NOMO-1 (cell line): ENCODE measurements around the gene MYO1G.
"Not testable (repeated sequence)": the region's sequence is repeated elsewhere in the genome, so short reads cannot be mapped to it uniquely, and the experiment has no call there.

Experiments
- DNase-seq, 2 experiments: peaks; one replicate each; lab custom pipeline; 2025; ENCODE audit not compliant: unreplicated experiment in 2 of 2; lab: John Stamatoyannopoulos, UW

MYO1G gene

DNA sequence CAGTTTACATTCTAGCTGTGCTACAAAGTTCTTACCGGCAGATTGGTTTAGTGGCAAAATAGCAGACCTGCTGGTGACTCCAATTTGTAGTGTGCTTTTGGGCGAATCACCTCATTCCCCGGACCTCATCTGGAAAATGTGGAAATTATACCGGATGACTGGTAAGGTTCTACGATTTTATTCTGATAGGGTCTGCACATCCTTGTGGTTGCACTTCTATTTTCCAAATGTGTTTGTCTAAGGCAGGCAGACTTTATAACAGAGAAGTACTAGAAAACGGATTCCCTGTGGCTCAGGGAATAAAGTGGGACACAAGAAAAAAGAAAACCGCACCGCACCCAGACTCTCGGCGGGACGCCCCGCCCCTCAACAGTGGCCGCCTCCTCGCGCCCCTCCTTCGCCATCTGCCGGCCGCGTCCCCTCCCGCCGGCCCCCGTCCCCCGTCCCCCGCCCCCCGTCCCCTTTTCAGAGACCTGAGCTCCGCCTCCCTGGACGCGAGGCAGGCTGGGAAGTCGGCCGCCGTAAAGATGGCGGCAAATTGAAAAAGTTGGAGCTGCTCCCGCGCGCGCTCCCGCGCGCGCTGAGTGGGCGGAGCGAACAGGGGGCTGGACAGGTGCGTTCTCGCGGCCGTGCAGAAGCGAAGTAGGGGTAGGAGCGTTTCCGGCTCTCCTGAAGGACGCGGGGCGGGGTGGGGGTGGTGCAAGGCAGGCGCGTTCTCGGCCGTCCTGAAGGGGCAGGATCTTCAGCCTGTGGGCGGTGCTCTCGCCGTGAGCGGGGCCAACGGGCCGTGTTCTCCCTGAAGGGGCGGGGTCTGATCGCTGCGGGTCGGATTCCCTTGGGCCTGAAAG lies 20.7 kb upstream of the MYO1G start:
- peak; percentile 98 for DNase-seq

- DNase-seq = no peak
Observed at GRCh38 chr7:44998153-44998871, 19.5 kb upstream of the MYO1G start.

DNA sequence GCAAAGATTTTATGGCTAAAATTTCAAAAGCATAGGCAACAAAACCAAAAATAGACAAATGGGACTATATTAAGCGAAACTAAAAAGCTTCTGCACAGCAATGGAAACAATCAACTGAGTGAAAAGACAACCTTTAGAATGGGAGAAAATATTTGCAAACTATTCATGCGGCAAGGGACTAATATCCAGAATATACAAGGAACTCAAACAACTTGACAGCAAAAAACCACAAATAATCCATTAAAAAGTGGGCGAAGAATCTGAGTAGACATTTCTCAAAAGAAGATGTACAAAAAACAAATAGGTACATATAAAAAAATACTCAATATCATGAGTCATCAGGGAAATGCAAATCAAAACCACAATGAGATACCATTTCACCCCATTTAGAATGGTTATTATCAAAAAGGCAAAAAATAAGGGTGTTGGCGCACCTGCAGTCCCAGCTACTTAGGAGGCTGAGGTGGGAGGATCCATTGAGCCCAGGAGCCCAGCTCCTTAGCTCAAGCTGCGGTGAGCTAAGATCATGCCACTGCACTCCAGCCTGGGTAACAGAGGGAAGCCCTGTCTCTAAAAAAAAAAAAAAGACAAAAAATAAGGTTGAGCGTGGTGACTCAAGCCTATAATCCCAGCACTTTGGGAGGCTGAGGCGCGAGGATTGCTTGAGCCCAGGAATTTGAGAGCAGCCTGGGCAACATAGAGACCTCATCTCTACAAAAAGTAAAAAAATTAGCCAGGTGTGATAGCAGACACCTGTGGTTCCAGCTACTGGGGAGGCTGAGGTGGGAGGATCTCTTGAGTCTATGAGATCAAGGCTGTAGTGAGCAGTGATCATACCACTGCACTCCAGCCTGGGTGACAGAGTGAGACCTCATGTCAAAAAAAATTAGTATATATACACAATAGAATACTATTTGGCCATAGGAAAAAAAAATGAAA lies 17.0 kb upstream of the MYO1G start:
- no peak for DNase-seq

DNA sequence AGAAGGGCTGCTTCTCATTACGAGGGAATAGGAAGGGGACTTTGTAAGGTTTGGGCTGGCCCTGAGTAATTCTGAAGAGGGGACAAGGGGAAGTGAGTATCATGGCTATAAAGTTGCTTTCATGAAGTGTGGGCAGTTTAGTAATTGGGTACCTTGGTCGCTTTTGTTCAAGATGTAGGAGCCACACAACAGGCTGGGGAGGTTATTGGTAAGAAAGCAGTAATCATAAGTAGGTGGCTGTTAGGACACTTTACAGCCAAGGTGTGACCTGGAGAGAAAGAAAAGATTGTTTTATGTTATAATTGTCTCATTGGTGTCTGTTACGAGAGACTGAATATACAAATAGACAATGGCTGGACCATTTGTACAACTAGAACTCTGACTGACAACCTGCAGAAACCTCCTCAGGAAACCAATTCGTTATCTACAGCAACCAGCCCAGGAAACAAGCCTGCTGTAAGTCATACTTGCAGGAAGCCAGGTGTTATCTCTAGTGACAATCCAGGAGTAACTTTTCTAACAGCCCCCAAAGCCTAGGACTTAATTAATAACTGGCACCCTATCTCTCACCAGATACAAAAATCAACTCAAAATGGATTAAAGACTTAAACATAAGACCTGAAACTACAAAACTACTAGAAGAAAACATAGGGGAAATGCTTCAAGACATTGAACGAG lies 16.2 kb upstream of the MYO1G start:
- DNase-seq = no peak

DNA sequence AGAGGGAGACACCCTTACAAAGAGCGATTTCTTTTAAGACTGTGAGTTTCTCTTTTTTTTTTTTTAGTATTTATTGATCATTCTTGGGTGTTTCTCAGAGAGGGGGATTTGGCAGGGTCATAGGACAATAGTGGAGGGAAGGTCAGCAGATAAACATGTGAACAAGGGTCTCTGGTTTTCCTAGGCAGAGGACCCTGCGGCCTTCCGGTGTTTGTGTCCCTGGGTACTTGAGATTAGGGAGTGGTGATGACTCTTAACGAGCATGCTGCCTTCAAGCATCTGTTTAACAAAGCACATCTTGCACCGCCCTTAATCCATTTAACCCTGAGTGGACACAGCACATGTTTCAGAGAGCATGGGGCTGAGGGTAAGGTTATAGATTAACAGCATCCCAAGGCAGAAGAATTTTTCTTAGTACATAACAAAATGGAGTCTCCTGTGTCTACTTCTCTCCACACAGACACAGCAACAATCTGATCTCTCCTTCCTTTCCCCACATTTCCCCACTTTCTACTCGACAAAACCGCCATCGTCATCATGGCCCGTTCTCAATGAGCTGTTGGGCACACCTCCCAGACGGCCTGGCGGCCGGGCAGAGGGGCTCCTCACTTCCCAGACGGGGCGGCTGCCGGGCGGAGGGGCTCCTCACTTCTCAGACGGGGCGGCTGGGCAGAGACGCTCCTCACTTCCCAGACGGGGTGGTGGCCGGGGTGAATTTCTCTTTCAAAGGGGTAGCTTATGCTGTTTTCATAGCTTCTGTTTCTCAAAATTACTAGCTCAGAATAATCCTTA lies 13.4 kb upstream of the MYO1G start:
- DNase-seq = not testable (repeated sequence)

DNA sequence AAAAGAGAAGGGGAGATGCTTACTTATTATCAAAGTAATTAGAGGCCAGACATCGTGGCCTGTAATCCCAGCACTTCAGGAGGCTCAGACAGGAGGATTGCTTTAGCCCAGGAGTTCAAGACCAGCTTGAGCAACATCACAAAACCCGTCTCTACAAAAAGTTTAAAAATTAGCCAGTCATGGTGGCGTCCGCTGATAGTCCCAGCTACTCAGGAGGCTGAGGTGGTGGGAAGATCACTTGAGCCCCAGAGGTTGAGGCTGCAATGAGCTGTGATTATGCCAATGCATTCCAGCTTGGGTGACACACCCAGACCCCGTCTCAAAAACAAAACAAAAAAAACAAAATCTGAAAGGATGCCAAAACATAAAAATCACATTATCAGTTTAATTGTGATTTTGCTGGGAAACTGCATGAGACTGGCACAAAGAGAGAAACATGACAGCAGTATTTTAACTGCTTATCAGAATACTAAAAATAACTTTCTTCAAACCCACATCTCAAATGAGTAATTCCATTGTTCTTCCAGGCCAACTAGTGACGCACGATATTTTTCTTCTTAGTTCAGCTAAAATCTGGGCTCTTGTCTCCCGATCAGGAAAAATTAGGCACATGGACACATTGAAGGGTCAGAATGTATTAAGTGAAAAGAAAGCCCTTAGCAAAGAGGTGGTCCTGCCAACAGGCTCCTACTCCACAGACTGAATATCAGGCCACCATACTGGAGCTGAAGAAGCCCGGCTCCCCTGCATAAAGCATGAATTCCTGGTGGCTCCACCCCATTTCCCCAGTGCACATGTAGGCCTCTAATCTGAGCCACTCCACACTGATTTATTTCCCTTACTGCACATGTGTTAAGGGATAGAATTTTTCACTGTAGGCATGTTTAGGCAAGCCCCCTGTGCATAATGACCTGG lies 11.6 kb upstream of the MYO1G start:
- DNase-seq = no peak

GRCh38 chr7:44989132-44989531 lies 10.3 kb upstream of the MYO1G start:
- DNase-seq = no peak

GRCh38 chr7:44988701-44989100 lies 9.9 kb upstream of the MYO1G start:
- DNase-seq = no peak

GRCh38 chr7:44987996-44988395 lies 9.2 kb upstream of the MYO1G start:
- DNase-seq = no peak

GRCh38 chr7:44987457-44987856 lies 8.6 kb upstream of the MYO1G start:
- no peak for DNase-seq

- DNase-seq = peak; percentile 90 to 97
Observed at GRCh38 chr7:44986218-44987053, 7.6 kb upstream of the MYO1G start.

- no peak for DNase-seq
Observed at GRCh38 chr7:44985900-44986217, 7.0 kb upstream of the MYO1G start.

GRCh38 chr7:44985033-44985695 lies 6.3 kb upstream of the MYO1G start:
- no peak for DNase-seq

GRCh38 chr7:44984478-44984758 lies 5.6 kb upstream of the MYO1G start:
- DNase-seq = no peak

DNA sequence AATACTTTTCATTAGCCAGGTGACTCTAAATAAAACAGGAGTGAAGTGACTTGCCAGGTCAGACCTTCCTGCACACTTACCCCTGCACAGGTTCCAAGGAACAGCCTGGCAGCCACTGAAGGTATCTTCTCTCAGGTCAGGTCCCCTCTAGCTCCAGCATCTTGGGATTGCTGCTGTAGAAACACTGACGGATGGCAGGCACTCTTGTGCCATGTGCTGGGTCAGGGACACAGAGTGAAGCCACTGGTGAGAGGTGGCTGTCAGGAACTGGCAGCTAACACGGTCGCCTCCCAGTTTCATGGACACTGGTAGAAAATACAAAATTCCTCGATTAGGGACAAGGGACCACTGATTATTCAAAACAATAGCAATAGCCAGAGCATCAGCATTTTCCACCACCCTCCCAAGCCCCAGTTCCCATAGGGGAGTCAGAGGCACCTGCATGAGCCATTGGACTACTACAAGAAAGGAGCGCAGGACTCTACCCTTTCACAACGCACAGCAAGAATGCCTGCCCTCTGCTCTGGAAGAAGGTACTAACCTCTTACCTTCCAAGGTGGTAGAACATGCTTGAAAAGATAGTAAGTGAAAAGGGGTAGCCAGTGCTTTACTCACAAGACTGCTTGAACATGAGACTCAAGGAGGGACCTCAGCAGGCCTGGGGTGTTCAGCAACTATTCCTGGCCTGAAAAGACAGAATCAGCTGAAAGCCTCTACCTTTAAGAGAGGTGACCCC lies 5.1 kb upstream of the MYO1G start:
- DNase-seq = no peak

- DNase-seq = no peak
Observed at GRCh38 chr7:44982970-44983369, 4.2 kb upstream of the MYO1G start.

DNA sequence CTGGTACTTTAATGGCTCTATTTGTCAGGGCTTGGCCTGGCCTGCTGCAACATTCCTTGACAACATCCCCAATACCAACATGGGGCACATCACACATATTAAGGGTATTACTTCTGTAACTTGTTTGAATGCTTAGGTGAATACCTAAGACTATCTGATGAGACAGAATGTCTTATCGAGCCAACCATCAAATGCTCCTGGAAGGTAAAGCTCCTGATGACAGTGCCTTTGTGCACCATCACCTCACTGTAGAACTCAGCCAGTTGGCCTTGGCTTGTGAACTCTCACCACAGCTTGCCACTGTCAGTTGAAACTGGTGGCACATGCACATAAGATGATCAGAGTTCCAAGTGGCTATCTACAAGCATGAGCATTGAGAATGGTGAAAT lies 3.7 kb upstream of the MYO1G start:
- no peak for DNase-seq
